Activated CD8-positive, alpha-beta T cell treated with anti-CD3 and anti-CD28 coated beads, Interleukin-2, amount 10 ng/mL, durations not matched to agents 7 days and 5 days (primary cell): ENCODE results near the gene ZNF311. TPM values are rescaled to one million over a fixed set of nuclear protein-coding genes. Genes with fewer than 3 reads are reported as not detected.
"Not testable (repeated sequence)": the region's sequence is repeated elsewhere in the genome, so short reads cannot be mapped to it uniquely, and the experiment has no call there.

Experiments
- ATAC-seq: fragments of 150-1000 bp; cut with Tn5 transposase; one replicate; pipeline ENCODE4 v1.10.0; 2021; ENCODE audit warnings: moderate library complexity
- CTCF ChIA-PET: fragments of 350-600 bp; sonication (Branson Sonifier 250); formaldehyde crosslinking; loops from one replicate; lab custom pipeline; 2021; ENCODE audit warnings: antibody characterized with exemption; lab: Charles Lee
- POLR2A ChIA-PET: fragments of 350-600 bp; sonication (Branson Sonifier 250); formaldehyde crosslinking; loops from one replicate; lab custom pipeline; 2021; ENCODE audit warnings: antibody characterized with exemption; lab: Charles Lee
- DNase-seq: peaks from one replicate; pipeline ENCODE4 v3.0.0-alpha.2; 2020
- H3K27ac Mint-ChIP-seq: one replicate; pipeline ENCODE4 v1.8.0; 2021; ENCODE audit warnings: mild to moderate bottlenecking, mixed read lengths
- H3K27me3 Mint-ChIP-seq: one replicate; pipeline ENCODE4 v1.8.0; 2021; ENCODE audit warnings: low read depth, mixed read lengths
- H3K36me3 Mint-ChIP-seq: one replicate; pipeline ENCODE4 v1.8.0; 2021; ENCODE audit warnings: low read depth, mixed read lengths
- H3K4me1 Mint-ChIP-seq: one replicate; pipeline ENCODE4 v1.8.0; 2021; ENCODE audit warnings: low read depth, mixed read lengths
- H3K4me3 Mint-ChIP-seq: one replicate; pipeline ENCODE4 v1.8.0; 2021; ENCODE audit warnings: mild to moderate bottlenecking, mixed read lengths
- H3K9me3 Mint-ChIP-seq: one replicate; pipeline ENCODE4 v1.8.0; 2022; ENCODE audit warnings: mixed read lengths; ENCODE audit not compliant: insufficient read depth
- total RNA-seq, 2 experiments: library from RNA; stranded (reverse); gene quantifications; one replicate each; pipeline ENCODE4 v1.2.3, GENCODE V29; 2021

The ZNF311 gene
- total RNA-seq, 2 experiments from 2014 or later, result 0.39 to 0.40 TPM

- ATAC-seq, DNase-seq, H3K27me3 Mint-ChIP-seq, H3K27ac Mint-ChIP-seq, H3K36me3 Mint-ChIP-seq, POLR2A ChIA-PET, H3K4me3 Mint-ChIP-seq, H3K9me3 Mint-ChIP-seq: not testable (repeated sequence)
- CTCF ChIA-PET, result interaction anchor here (0.6 to 1.6 kb wide), 3 partner anchors 67 to 442 kb away, joined by 3 to 4 read pairs (median 3); no protein-coding TSS in a partner anchor
- H3K4me1 Mint-ChIP-seq, result peaks cover 25% of the 10 kb centered on the region
Measured at GRCh38 chr6:28949656-28950195, 55.4 kb downstream of the ZNF311 start.

- H3K36me3 Mint-ChIP-seq, result no peaks in the 10 kb centered on the region
- DNase-seq (no peak), ATAC-seq (no peak)
- CTCF ChIA-PET, result interaction anchor here (1.4 kb wide), 1 partner anchor 67 kb away, joined by 4 read pairs; no protein-coding TSS in a partner anchor
- POLR2A ChIA-PET, result interaction anchor here (0.5 kb wide), 1 partner anchor 54 kb away, joined by 3 read pairs; no protein-coding TSS in a partner anchor
- no peak overlapping the region for H3K4me3 Mint-ChIP-seq
- H3K4me1 Mint-ChIP-seq, result peaks cover 27% of the 10 kb centered on the region
- H3K27ac Mint-ChIP-seq, result no peak overlapping the region
- H3K27me3 Mint-ChIP-seq, result no peaks in the 10 kb centered on the region
- H3K9me3 Mint-ChIP-seq, result no peaks in the 10 kb centered on the region
Measured at GRCh38 chr6:28948782-28949486, 56.2 kb downstream of the ZNF311 start.

- no peak for ATAC-seq
- CTCF ChIA-PET, result interaction anchor here (1.0 kb wide), 1 partner anchor 110 kb away, joined by 4 read pairs; no protein-coding TSS in a partner anchor
- POLR2A ChIA-PET, result interaction anchor here (0.5 kb wide), 1 partner anchor 237 kb away, joined by 3 read pairs; no protein-coding TSS in a partner anchor
- Mint-ChIP-seq H3K27me3 (no peaks in the 10 kb centered on the region), H3K4me1 (peaks cover 30% of the 10 kb centered on the region), H3K9me3 (no peaks in the 10 kb centered on the region), H3K4me3 (no peak overlapping the region), H3K36me3 (no peaks in the 10 kb centered on the region), H3K27ac (no peak overlapping the region)
- DNase-seq, result no peak
Measured at GRCh38 chr6:28947831-28948270, 57.3 kb downstream of the ZNF311 start.

GRCh38 chr6:28947067-28947765, 57.9 kb downstream of the ZNF311 start:
- ChIA-PET CTCF (interaction anchor here (0.7 to 1.0 kb wide), 2 partner anchors 73 to 109 kb away, joined by 3 to 4 read pairs; no protein-coding TSS in a partner anchor), POLR2A (interaction anchor here (0.5 kb wide), 1 partner anchor 237 kb away, joined by 3 read pairs; no protein-coding TSS in a partner anchor)
- no peak overlapping the region for H3K27ac Mint-ChIP-seq
- ATAC-seq (no peak), DNase-seq (no peak)
- peaks cover 29% of the 10 kb centered on the region for H3K4me1 Mint-ChIP-seq
- no peaks in the 10 kb centered on the region for H3K9me3 Mint-ChIP-seq
- H3K27me3 Mint-ChIP-seq, result no peaks in the 10 kb centered on the region
- no peak overlapping the region for H3K4me3 Mint-ChIP-seq
- no peaks in the 10 kb centered on the region for H3K36me3 Mint-ChIP-seq

- H3K9me3 Mint-ChIP-seq, result no peaks in the 10 kb centered on the region
- H3K27me3 Mint-ChIP-seq, result no peaks in the 10 kb centered on the region
- H3K27ac Mint-ChIP-seq, result no peak overlapping the region
- no peak for DNase-seq
- no peak overlapping the region for H3K4me3 Mint-ChIP-seq
- CTCF ChIA-PET, result interaction anchor here (1.1 to 1.7 kb wide), 2 partner anchors 9 to 35 kb away, joined by 3 to 4 read pairs; no protein-coding TSS in a partner anchor
- H3K36me3 Mint-ChIP-seq, result no peaks in the 10 kb centered on the region
- POLR2A ChIA-PET, result interaction anchor here (1.5 kb wide), 1 partner anchor 80 kb away, joined by 6 read pairs; no protein-coding TSS in a partner anchor
- H3K4me1 Mint-ChIP-seq, result peaks cover 35% of the 10 kb centered on the region
- no peak for ATAC-seq
Measured at GRCh38 chr6:28945349-28945748, 59.8 kb downstream of the ZNF311 start.

Other genes starting within 250 kb of the ZNF311 start
- gene TRIM27, start 81.3 kb downstream of the ZNF311 start, total RNA-seq, result 10 to 100 TPM; 58.3 to 60.1 TPM
- gene OR2W1, start 39.9 kb upstream of the ZNF311 start, total RNA-seq, result not detected
- gene OR2B3, start 82.0 kb upstream of the ZNF311 start, total RNA-seq, result not detected
- gene OR2J1, start 94.2 kb upstream of the ZNF311 start, total RNA-seq, result not detected
- not detected for gene OR2J3, start 102.7 kb upstream of the ZNF311 start, total RNA-seq
- not detected for gene OR2J2, start 165.6 kb upstream of the ZNF311 start, total RNA-seq